Measurements from ENCODE around the gene ANXA3. TPM values are rescaled to one million over a fixed set of nuclear protein-coding genes. Genes with fewer than 3 reads are reported as not detected.

Gene ANXA3
- total and polyA plus RNA-seq, 2 donors (not counting 3 experiments of a cell fraction or from before 2014, with no cell fraction given) = 52.9 to 78.4 TPM

DNA sequence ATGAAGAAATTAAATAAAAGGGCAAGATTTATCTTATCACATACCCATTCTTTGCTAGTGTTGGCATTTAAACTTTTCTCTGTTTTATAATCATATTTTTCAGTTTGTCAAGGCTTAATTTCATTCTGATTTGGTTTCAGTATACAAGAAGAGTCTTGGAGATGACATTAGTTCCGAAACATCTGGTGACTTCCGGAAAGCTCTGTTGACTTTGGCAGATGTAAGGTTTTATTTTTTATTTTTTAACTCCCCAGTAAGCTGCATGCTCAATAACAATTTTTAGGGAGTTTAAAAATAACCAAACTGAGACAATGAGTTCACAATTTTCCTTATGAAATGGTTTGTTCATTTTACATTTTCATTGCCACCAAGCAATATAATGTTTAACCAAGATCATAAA is 39.8 kb downstream of the ANXA3 start:
- peaks cover 9 to 14% of the 10 kb centered on the region in 2 experiments for H3K36me3 ChIP-seq (ENCODE audit: control insufficient read depth in 2 of 2, extremely low read depth in 1 of 2, insufficient read depth in 2 of 2, low read length in 2 of 2)
- peak; percentile 48 for DNase-seq (ENCODE audit: low read depth, low spot score)
- no peaks in the 10 kb centered on the region for H4K20me1 ChIP-seq (replicated peaks; ENCODE audit: control insufficient read depth, extremely low read depth, insufficient read depth, low read length)
- no peaks in the 10 kb centered on the region for H3K27me3 ChIP-seq (ENCODE audit: control insufficient read depth in 2 of 2, insufficient read depth in 2 of 2, low read length in 2 of 2)
- H3K4me2 ChIP-seq (ENCODE audit: insufficient read depth, low read length) = peak overlapping the region; percentile 35
- H3K27ac ChIP-seq (ENCODE audit: insufficient read depth, low read depth, low read length) = no peak overlapping the region
- peak; percentile 3 for TF ChIP-seq JUN (IDR thresholded peaks at IDR 0.05; ENCODE audit: borderline replicate concordance, insufficient read depth, insufficient read length, low read depth)
- TF ChIP-seq, protein P1, sequence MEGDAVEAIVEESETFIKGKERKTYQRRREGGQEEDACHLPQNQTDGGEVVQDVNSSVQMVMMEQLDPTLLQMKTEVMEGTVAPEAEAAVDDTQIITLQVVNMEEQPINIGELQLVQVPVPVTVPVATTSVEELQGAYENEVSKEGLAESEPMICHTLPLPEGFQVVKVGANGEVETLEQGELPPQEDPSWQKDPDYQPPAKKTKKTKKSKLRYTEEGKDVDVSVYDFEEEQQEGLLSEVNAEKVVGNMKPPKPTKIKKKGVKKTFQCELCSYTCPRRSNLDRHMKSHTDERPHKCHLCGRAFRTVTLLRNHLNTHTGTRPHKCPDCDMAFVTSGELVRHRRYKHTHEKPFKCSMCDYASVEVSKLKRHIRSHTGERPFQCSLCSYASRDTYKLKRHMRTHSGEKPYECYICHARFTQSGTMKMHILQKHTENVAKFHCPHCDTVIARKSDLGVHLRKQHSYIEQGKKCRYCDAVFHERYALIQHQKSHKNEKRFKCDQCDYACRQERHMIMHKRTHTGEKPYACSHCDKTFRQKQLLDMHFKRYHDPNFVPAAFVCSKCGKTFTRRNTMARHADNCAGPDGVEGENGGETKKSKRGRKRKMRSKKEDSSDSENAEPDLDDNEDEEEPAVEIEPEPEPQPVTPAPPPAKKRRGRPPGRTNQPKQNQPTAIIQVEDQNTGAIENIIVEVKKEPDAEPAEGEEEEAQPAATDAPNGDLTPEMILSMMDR (IDR thresholded peaks at IDR 0.05; ENCODE audit: extremely low read depth in 1 of 2, insufficient read depth in 1 of 2, low read depth in 1 of 2, low read length in 2 of 2) = no peak
- intact Hi-C loops (cut with micrococcal nuclease) = loop anchor here (5.0 kb wide), 1 partner anchor 74 kb away; no protein-coding TSS in a partner anchor
- dilution Hi-C loops (cut with MboI; ENCODE audit: extremely low pct_ligation_motif_present, low sequenced_read_pairs) = no loop called here
- H2AFZ ChIP-seq (ENCODE audit: low read depth, low read length) = no peak overlapping the region
- no peak overlapping the region for H3K4me3 ChIP-seq (replicated peaks in 1 of 3; ENCODE audit: insufficient read depth in 1 of 3, low read depth in 1 of 3, low read length in 3 of 3)
- FAIRE-seq = peak; percentile 38
- H3K9me1 ChIP-seq (replicated peaks; ENCODE audit: control insufficient read depth, extremely low read depth, insufficient read depth, low read length) = no peaks in the 10 kb centered on the region
- no peaks in the 10 kb centered on the region for H3K79me2 ChIP-seq (ENCODE audit: control insufficient read depth, insufficient read depth, low read length)
- ChIA-PET CTCF (interaction anchor here (1.1 to 1.9 kb wide), 2 partner anchors 9 to 281 kb away, joined by 4 to 8 read pairs; no protein-coding TSS in a partner anchor), POLR2A (no interaction called here)
- H3K4me1 ChIP-seq (ENCODE audit: control insufficient read depth, extremely low read depth, insufficient read depth, low read length) = peaks cover 13% of the 10 kb centered on the region
- H3K9ac ChIP-seq (replicated peaks; ENCODE audit: extremely low read depth, insufficient read depth, low read length) = no peak overlapping the region
- BruUV-seq (replicated peaks) = no TSS peak
- no peaks in the 10 kb centered on the region for H3K9me3 ChIP-seq (replicated peaks; ENCODE audit: control insufficient read depth, insufficient read depth, low read length)

DNA sequence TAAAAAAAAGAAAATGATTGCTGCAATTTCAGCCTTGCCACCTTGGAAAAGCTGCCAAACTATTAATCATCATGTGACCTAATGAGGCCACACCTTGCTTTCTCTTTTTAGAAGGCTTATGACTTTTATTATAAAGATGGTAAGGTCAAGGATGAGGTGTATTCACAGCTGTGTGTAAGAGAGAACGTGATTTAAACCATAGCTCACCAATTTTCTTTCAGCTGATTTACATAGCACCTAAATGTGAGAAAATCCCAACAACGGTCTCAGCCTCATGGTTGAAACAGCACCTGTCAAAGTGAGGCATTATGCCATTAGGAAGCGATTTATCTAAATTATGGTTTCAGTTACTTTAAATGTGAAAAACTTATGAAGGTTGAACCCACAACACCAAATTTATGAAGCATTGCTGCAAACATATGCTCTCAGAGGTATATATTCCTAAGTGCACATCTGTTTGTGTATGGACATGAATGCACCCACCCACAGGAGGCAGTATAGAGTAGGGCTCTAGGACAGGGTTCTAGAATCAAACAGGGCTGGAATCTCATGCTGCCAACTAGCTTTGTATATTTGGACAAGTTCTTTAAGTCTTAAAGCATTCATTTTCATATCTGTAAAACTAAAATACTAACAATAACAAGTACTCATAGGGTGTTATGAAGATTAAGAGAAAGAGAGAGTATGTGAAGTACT is 40.7 kb downstream of the ANXA3 start:
- ChIA-PET POLR2A (no interaction called here), CTCF (interaction anchor here (1.1 to 1.9 kb wide), 3 partner anchors 8 to 280 kb away, joined by 3 to 8 read pairs (median 4); no protein-coding TSS in a partner anchor)
- Histone ChIP-seq H3K9me1 (replicated peaks; ENCODE audit: control insufficient read depth, extremely low read depth, insufficient read depth, low read length) (no peaks in the 10 kb centered on the region), H3K9ac (replicated peaks; ENCODE audit: extremely low read depth, insufficient read depth, low read length) (no peak overlapping the region), H3K4me1 (ENCODE audit: control insufficient read depth, extremely low read depth, insufficient read depth, low read length) (peaks cover 17% of the 10 kb centered on the region), H3K27me3 (ENCODE audit: control insufficient read depth in 2 of 2, insufficient read depth in 2 of 2, low read length in 2 of 2) (no peaks in the 10 kb centered on the region), H3K27ac (ENCODE audit: insufficient read depth, low read depth, low read length) (no peak overlapping the region), H3K36me3 (ENCODE audit: control insufficient read depth in 2 of 2, extremely low read depth in 1 of 2, insufficient read depth in 2 of 2, low read length in 2 of 2) (peaks cover 4 to 9% of the 10 kb centered on the region in 2 experiments), H3K9me3 (replicated peaks; ENCODE audit: control insufficient read depth, insufficient read depth, low read length) (no peaks in the 10 kb centered on the region), H3K4me3 (replicated peaks in 1 of 3; ENCODE audit: insufficient read depth in 1 of 3, low read depth in 1 of 3, low read length in 3 of 3) (no peak overlapping the region), H3K4me2 (ENCODE audit: insufficient read depth, low read length) (no peak overlapping the region), H4K20me1 (replicated peaks; ENCODE audit: control insufficient read depth, extremely low read depth, insufficient read depth, low read length) (no peaks in the 10 kb centered on the region), H2AFZ (ENCODE audit: low read depth, low read length) (no peak overlapping the region), H3K79me2 (ENCODE audit: control insufficient read depth, insufficient read depth, low read length) (no peaks in the 10 kb centered on the region)
- no peak for DNase-seq (ENCODE audit: low read depth, low spot score)
- no TSS peak for BruUV-seq (replicated peaks)
- FAIRE-seq = no peak
- intact Hi-C loops (cut with micrococcal nuclease) = loop anchor here (5.0 kb wide), 1 partner anchor 75 kb away; no protein-coding TSS in a partner anchor
- TF ChIP-seq POLR2AphosphoS5 (IDR thresholded peaks at IDR 0.05; ENCODE audit: insufficient read depth, low read depth, low read length) (no peak), GATA2 (IDR thresholded peaks at IDR 0.05; ENCODE audit: insufficient read depth, insufficient read length, low read depth, low read length) (no peak), JUN (IDR thresholded peaks at IDR 0.05; ENCODE audit: borderline replicate concordance, insufficient read depth, insufficient read length, low read depth) (no peak), FOS (IDR thresholded peaks at IDR 0.05; ENCODE audit: borderline replicate concordance, insufficient read depth, low read length) (no peak), EZH2 (IDR thresholded peaks at IDR 0.05; ENCODE audit: borderline replicate concordance, low read depth, low read length, severe bottlenecking) (no peak), MYC (IDR thresholded peaks at IDR 0.05; ENCODE audit: low read depth, low read length) (no peak), POLR2A (IDR thresholded peaks at IDR 0.05; ENCODE audit: low read depth, low read length) (no peak)
- TF ChIP-seq, protein P2, sequence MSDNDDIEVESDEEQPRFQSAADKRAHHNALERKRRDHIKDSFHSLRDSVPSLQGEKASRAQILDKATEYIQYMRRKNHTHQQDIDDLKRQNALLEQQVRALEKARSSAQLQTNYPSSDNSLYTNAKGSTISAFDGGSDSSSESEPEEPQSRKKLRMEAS (IDR thresholded peaks at IDR 0.05; ENCODE audit: insufficient read depth, insufficient read length) = no peak
- TF ChIP-seq, protein P1 (IDR thresholded peaks at IDR 0.05; ENCODE audit: extremely low read depth in 1 of 2, insufficient read depth in 1 of 2, low read depth in 1 of 2, low read length in 2 of 2) = no peak
- dilution Hi-C loops (cut with MboI; ENCODE audit: extremely low pct_ligation_motif_present, low sequenced_read_pairs) = no loop called here
